ENCODE results near the gene MEA1.

GRCh38 chr6:43043310-43043709, 29.6 kb upstream of the MEA1 start:
- TF ChIP-seq, protein P1, sequence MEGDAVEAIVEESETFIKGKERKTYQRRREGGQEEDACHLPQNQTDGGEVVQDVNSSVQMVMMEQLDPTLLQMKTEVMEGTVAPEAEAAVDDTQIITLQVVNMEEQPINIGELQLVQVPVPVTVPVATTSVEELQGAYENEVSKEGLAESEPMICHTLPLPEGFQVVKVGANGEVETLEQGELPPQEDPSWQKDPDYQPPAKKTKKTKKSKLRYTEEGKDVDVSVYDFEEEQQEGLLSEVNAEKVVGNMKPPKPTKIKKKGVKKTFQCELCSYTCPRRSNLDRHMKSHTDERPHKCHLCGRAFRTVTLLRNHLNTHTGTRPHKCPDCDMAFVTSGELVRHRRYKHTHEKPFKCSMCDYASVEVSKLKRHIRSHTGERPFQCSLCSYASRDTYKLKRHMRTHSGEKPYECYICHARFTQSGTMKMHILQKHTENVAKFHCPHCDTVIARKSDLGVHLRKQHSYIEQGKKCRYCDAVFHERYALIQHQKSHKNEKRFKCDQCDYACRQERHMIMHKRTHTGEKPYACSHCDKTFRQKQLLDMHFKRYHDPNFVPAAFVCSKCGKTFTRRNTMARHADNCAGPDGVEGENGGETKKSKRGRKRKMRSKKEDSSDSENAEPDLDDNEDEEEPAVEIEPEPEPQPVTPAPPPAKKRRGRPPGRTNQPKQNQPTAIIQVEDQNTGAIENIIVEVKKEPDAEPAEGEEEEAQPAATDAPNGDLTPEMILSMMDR (IDR thresholded peaks at IDR 0.05), result no peak
- no peak for TF ChIP-seq POLR2AphosphoS5 (IDR thresholded peaks at IDR 0.05)
- no peak for TF ChIP-seq POLR2A (IDR thresholded peaks at IDR 0.05)
- no peak for TF ChIP-seq EP300 (IDR thresholded peaks at IDR 0.05)
